Measurements from ENCODE around the gene ASCL5. TPM values are rescaled to one million over a fixed set of nuclear protein-coding genes. Genes with fewer than 3 reads are reported as not detected.

ASCL5 gene
- total RNA-seq, 1 experiment from 2014 or later = 0.31 TPM

- TF ChIP-seq ZNF425 (CRISPR knock-in tag; conservative IDR thresholded peaks at IDR 0.05) (no peak), TCF7 (CRISPR knock-in tag; IDR thresholded peaks at IDR 0.05; ENCODE audit: low read depth) (no peak)
Observed at GRCh38 chr1:201074018-201074417, 53.0 kb downstream of the ASCL5 start (continued).

- no peak for ATAC-seq
- no peak for DNase-seq (ENCODE audit: low spot score)
- Mint-ChIP-seq H3K9me3 (no peaks in the 10 kb centered on the region), H3K27me3 (ENCODE audit: low read depth) (no peaks in the 10 kb centered on the region), H3K4me1 (peaks cover 10% of the 10 kb centered on the region), H3K27ac (no peak overlapping the region), H3K4me3 (no peak overlapping the region), H3K36me3 (no peaks in the 10 kb centered on the region)
- no peak for TF ChIP-seq ZNF416 (CRISPR knock-in tag; IDR thresholded peaks at IDR 0.05)
- no peak for TF ChIP-seq SMAD4 (CRISPR knock-in tag; IDR thresholded peaks at IDR 0.05)
- ChIA-PET POLR2A (no interaction called here), CTCF (interaction anchor here (0.6 to 1.4 kb wide), 2 partner anchors 46 to 363 kb away, joined by 3 to 6 read pairs; no protein-coding TSS in a partner anchor)
Observed at GRCh38 chr1:201072922-201073321, 54.1 kb downstream of the ASCL5 start.

- ATAC-seq (no peak), DNase-seq (ENCODE audit: low spot score) (no peak)
- H3K4me3 Mint-ChIP-seq = no peak overlapping the region
- POLR2A ChIA-PET = no interaction called here
- CTCF ChIA-PET = interaction anchor here (1.4 to 2.3 kb wide), 2 partner anchors 8 to 47 kb away, joined by 6 to 8 read pairs; no protein-coding TSS in a partner anchor
- H3K27me3 Mint-ChIP-seq (ENCODE audit: low read depth) = no peaks in the 10 kb centered on the region
- no peaks in the 10 kb centered on the region for H3K36me3 Mint-ChIP-seq
- H3K9me3 Mint-ChIP-seq = no peaks in the 10 kb centered on the region
- H3K4me1 Mint-ChIP-seq = peaks cover 10% of the 10 kb centered on the region
- no peak overlapping the region for H3K27ac Mint-ChIP-seq
- TF ChIP-seq NFYB (CRISPR knock-in tag; conservative IDR thresholded peaks at IDR 0.05; ENCODE audit: low read depth) (no peak), ZNF121 (CRISPR knock-in tag; IDR thresholded peaks at IDR 0.05) (no peak), RELA (CRISPR knock-in tag; IDR thresholded peaks at IDR 0.05; ENCODE audit: borderline replicate concordance) (no peak), ZNF263 (CRISPR knock-in tag; IDR thresholded peaks at IDR 0.05; ENCODE audit: low read depth) (no peak), CREM (CRISPR knock-in tag; IDR thresholded peaks at IDR 0.05) (no peak), KAT7 (CRISPR knock-in tag; IDR thresholded peaks at IDR 0.05; ENCODE audit: borderline replicate concordance) (no peak), MAX (CRISPR knock-in tag; IDR thresholded peaks at IDR 0.05) (no peak), TEAD1 (CRISPR knock-in tag; IDR thresholded peaks at IDR 0.05) (no peak), ETV6 (CRISPR knock-in tag; IDR thresholded peaks at IDR 0.05) (no peak), E2F1 (CRISPR knock-in tag; IDR thresholded peaks at IDR 0.05) (no peak), SOX15 (CRISPR knock-in tag; IDR thresholded peaks at IDR 0.05) (no peak), ZMAT4 (CRISPR knock-in tag; IDR thresholded peaks at IDR 0.05) (no peak), RORB (CRISPR knock-in tag; IDR thresholded peaks at IDR 0.05) (no peak), JAZF1 (CRISPR knock-in tag; IDR thresholded peaks at IDR 0.05) (no peak), STAT6 (CRISPR knock-in tag; conservative IDR thresholded peaks at IDR 0.05; ENCODE audit: low read depth) (no peak)
Observed at GRCh38 chr1:201072149-201072548, 54.8 kb downstream of the ASCL5 start.

Data from WTC11 (cell line).